ENCODE measurements around the gene FOXP3. TPM values are rescaled to one million over a fixed set of nuclear protein-coding genes. Genes with fewer than 3 reads are reported as not detected.

Gene FOXP3
- polyA plus RNA-seq, 1 of the 3 experiments (the other 2 are of a cell fraction): 0.12 TPM

DNA sequence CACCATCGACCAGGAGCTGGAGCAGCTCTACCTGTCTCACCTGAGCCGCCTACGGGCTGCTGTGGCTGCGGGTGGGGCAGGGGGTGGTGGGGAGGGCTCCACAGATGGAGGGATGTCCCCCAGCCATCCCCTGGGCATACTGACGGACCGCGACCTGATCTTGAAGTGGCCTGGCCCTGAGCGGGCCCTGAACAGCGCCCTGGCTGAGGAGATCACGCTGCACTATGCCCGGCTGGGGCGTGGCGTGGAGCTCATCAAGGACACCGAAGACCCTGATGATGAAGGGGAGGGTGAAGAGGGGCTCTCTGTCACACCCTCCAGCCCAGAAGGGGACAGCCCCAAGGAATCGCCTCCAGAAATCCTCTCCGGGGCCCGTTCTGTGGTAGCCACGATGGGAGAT is 21.6 kb upstream of the FOXP3 start:
- DNase-seq: no peak
- Histone ChIP-seq H2AFZ (ENCODE audit: low read depth) (no peak overlapping the region), H3K27me3 (ENCODE audit: insufficient read depth) (peaks cover 4% of the 10 kb centered on the region; the same call in 1 of the 2 replicates), H3K4me3 (ENCODE audit: low read depth in 2 of 2, low read length in 1 of 2) (no peak overlapping the region), H3K9me2 (no peaks in the 10 kb centered on the region), H3K36me3 (replicated peaks in 1 of 2; ENCODE audit: control insufficient read depth in 1 of 2, insufficient read depth in 2 of 2, low read length in 1 of 2) (no peaks in the 10 kb centered on the region), H3K27ac (ENCODE audit: low read depth in 2 of 2, low read length in 1 of 2) (no peak overlapping the region), H3K79me2 (ENCODE audit: insufficient read depth) (no peaks in the 10 kb centered on the region), H3K4me1 (ENCODE audit: control insufficient read depth in 1 of 2, insufficient read depth in 2 of 2, low read depth in 1 of 2, low read length in 1 of 2) (no peaks in the 10 kb centered on the region; a peak in 1 of 4 replicates), H4K20me1 (ENCODE audit: insufficient read depth) (no peaks in the 10 kb centered on the region), H3K9me3 (no peaks in the 10 kb centered on the region), H3F3A (replicated peaks; ENCODE audit: insufficient read depth) (no peaks in the 10 kb centered on the region), H3K4me2 (no peak overlapping the region), H3K9ac (no peak overlapping the region)
- WGBS (ENCODE audit: low lambda C conversion rate): 50% methylated on average over 18 of the region's 18 CpGs
- POLR2A ChIA-PET: interaction anchor here (0.5 kb wide), 1 partner anchor 21 kb away, joined by 3 read pairs; no protein-coding TSS in a partner anchor
- TF ChIP-seq YY1 (IDR thresholded peaks at IDR 0.05; ENCODE audit: low read depth) (no peak), GATA2 (CRISPR knock-in tag; IDR thresholded peaks at IDR 0.05) (no peak), SMC3 (IDR thresholded peaks at IDR 0.05; ENCODE audit: low read depth, low read length) (no peak), EP300 (IDR thresholded peaks at IDR 0.05; ENCODE audit: borderline replicate concordance in 1 of 2, low read depth in 1 of 2, low read length in 1 of 2) (no peak), NRF1 (IDR thresholded peaks at IDR 0.05; ENCODE audit: low read depth, low read length) (no peak), SIN3A (IDR thresholded peaks at IDR 0.05; ENCODE audit: borderline replicate concordance, low read depth, low read length) (no peak), ZBTB33 (IDR thresholded peaks at IDR 0.05; ENCODE audit: borderline replicate concordance, low read depth) (no peak), TAF1 (IDR thresholded peaks at IDR 0.05; ENCODE audit: borderline replicate concordance, low read depth, low read length) (no peak), FOSL2 (IDR thresholded peaks at IDR 0.05; ENCODE audit: borderline replicate concordance, low read depth) (no peak), RAD21 (IDR thresholded peaks at IDR 0.05; ENCODE audit: low read length) (no peak), RFX5 (IDR thresholded peaks at IDR 0.05; ENCODE audit: low read length) (no peak), USF1 (IDR thresholded peaks at IDR 0.05; ENCODE audit: borderline replicate concordance, low read depth) (no peak)
- CTCF ChIA-PET: interaction anchor here (2.2 kb wide), 1 partner anchor 468 kb away, joined by 6 read pairs; no protein-coding TSS in a partner anchor

GRCh38 chrX:49284212-49284611 is 19.7 kb upstream of the FOXP3 start:
- H4K20me1 ChIP-seq (ENCODE audit: insufficient read depth): no peaks in the 10 kb centered on the region
- no peaks in the 10 kb centered on the region for H3K9me2 ChIP-seq
- no peak overlapping the region for H3K9ac ChIP-seq
- 55% methylated on average over 3 of the region's 3 CpGs for WGBS (ENCODE audit: low lambda C conversion rate)
- H3K79me2 ChIP-seq (ENCODE audit: insufficient read depth): no peaks in the 10 kb centered on the region
- no peaks in the 10 kb centered on the region; the same call in 1 of the 2 replicates for H3K27me3 ChIP-seq (ENCODE audit: insufficient read depth)
- H3K4me3 ChIP-seq (ENCODE audit: low read depth in 2 of 2, low read length in 1 of 2): no peak overlapping the region
- no peak overlapping the region for H2AFZ ChIP-seq (ENCODE audit: low read depth)
- H3K4me1 ChIP-seq (ENCODE audit: control insufficient read depth in 1 of 2, insufficient read depth in 2 of 2, low read depth in 1 of 2, low read length in 1 of 2): no peaks in the 10 kb centered on the region; a peak in 1 of 4 replicates
- ChIA-PET CTCF (interaction anchor here (1.4 kb wide), 1 partner anchor 9 kb away, joined by 3 read pairs; no protein-coding TSS in a partner anchor), POLR2A (no interaction called here)
- no peaks in the 10 kb centered on the region for H3K9me3 ChIP-seq
- H3K4me2 ChIP-seq: no peak overlapping the region
- DNase-seq: no peak
- H3K27ac ChIP-seq (ENCODE audit: low read depth in 2 of 2, low read length in 1 of 2): no peak overlapping the region
- H3K36me3 ChIP-seq (replicated peaks in 1 of 2; ENCODE audit: control insufficient read depth in 1 of 2, insufficient read depth in 2 of 2, low read length in 1 of 2): no peaks in the 10 kb centered on the region
- H3F3A ChIP-seq (replicated peaks; ENCODE audit: insufficient read depth): no peaks in the 10 kb centered on the region
- TF ChIP-seq TEAD4 (IDR thresholded peaks at IDR 0.05; ENCODE audit: borderline replicate concordance, insufficient read depth) (no peak), YY1 (IDR thresholded peaks at IDR 0.05; ENCODE audit: low read depth) (no peak), RXRA (IDR thresholded peaks at IDR 0.05; ENCODE audit: borderline replicate concordance, low read depth) (no peak), USF1 (IDR thresholded peaks at IDR 0.05; ENCODE audit: borderline replicate concordance, low read depth) (no peak), CHD2 (IDR thresholded peaks at IDR 0.05; ENCODE audit: low read length, partially characterized antibody) (no peak), GATA2 (CRISPR knock-in tag; IDR thresholded peaks at IDR 0.05) (no peak), RCOR1 (IDR thresholded peaks at IDR 0.05; ENCODE audit: low read length) (no peak), JUND (IDR thresholded peaks at IDR 0.05) (no peak), REST (IDR thresholded peaks at IDR 0.05; ENCODE audit: low read depth, low read length) (no peak), SIN3A (IDR thresholded peaks at IDR 0.05; ENCODE audit: borderline replicate concordance, low read depth, low read length) (no peak), TAF1 (IDR thresholded peaks at IDR 0.05; ENCODE audit: borderline replicate concordance, low read depth, low read length) (no peak), FOSL2 (IDR thresholded peaks at IDR 0.05; ENCODE audit: borderline replicate concordance, low read depth) (no peak), NRF1 (IDR thresholded peaks at IDR 0.05; ENCODE audit: low read depth, low read length) (no peak)

All from SK-N-SH (cell line).